Liver (tissue), 9 donors: ENCODE measurements around the gene FRMD4A. TPM values are rescaled to one million over a fixed set of nuclear protein-coding genes. Genes with fewer than 3 reads are reported as not detected.

Source experiments
- DNase-seq: peaks from one replicate; pipeline ENCODE4 v3.0.0-alpha.2; 2017; ENCODE audit warnings: low spot score
- H3K27ac ChIP-seq, 2 donors: one replicate each; pipeline ENCODE4 v1.7.0; 2013; ENCODE audit warnings: inconsistent platforms in 2 of 2, low read length in 2 of 2, control low read depth in 1 of 2, low read depth in 1 of 2, mild to moderate bottlenecking in 1 of 2
- H3K27me3 ChIP-seq, 4 donors: one replicate each; pipeline versions ENCODE4 v1.6.1 to v1.7.0; 2013; ENCODE audit warnings: low read length in 3 of 4, inconsistent platforms in 1 of 4, mild to moderate bottlenecking in 1 of 4, moderate library complexity in 1 of 4; ENCODE audit not compliant: control insufficient read depth in 4 of 4, insufficient read depth in 4 of 4
- H3K36me3 ChIP-seq, 4 donors: one replicate each; pipeline versions ENCODE4 v1.6.1 to v1.7.0; 2013; ENCODE audit warnings: low read length in 3 of 4, mild to moderate bottlenecking in 3 of 4, low read depth in 1 of 4, moderate library complexity in 1 of 4; ENCODE audit not compliant: control insufficient read depth in 4 of 4, insufficient read depth in 3 of 4
- H3K4me1 ChIP-seq, 4 donors: one replicate each; pipeline versions ENCODE4 v1.6.1 to v1.7.0; 2013; ENCODE audit warnings: low read length in 3 of 4, mild to moderate bottlenecking in 3 of 4, moderate library complexity in 1 of 4; ENCODE audit not compliant: control insufficient read depth in 4 of 4, insufficient read depth in 4 of 4
- H3K4me3 ChIP-seq, 3 donors: one replicate each; pipeline versions ENCODE4 v1.6.1 to v1.7.0; 2013; ENCODE audit warnings: low read length in 3 of 3, control low read depth in 1 of 3, low read depth in 1 of 3, mild to moderate bottlenecking in 1 of 3
- H3K9ac ChIP-seq, 2 donors: one replicate each; pipeline ENCODE4 v1.7.0; 2013; ENCODE audit warnings: low read length in 2 of 2, mild to moderate bottlenecking in 2 of 2, moderate library complexity in 2 of 2, control low read depth in 1 of 2, low read depth in 1 of 2
- H3K9me3 ChIP-seq, 4 donors: one replicate each; pipeline versions ENCODE4 v1.6.1 to v1.7.0; 2013; ENCODE audit warnings: low read length in 3 of 4; ENCODE audit not compliant: control insufficient read depth in 4 of 4
- EGR1 ChIP-seq, 2 donors: IDR thresholded peaks; 2 replicates each; pipeline ENCODE4 v1.6.1; 2016 to 2018; ENCODE audit warnings: antibody characterized with exemption in 2 of 2, low read depth in 2 of 2
- FOXA2 ChIP-seq: IDR thresholded peaks from 2 replicates; pipeline ENCODE4 v1.6.1; 2016; ENCODE audit warnings: antibody characterized with exemption
- GABPA ChIP-seq, 2 donors: IDR thresholded peaks in 1 of 2; conservative IDR thresholded peaks in 1 of 2; 2 replicates each; pipeline ENCODE4 v1.6.1; 2016; ENCODE audit warnings: antibody characterized with exemption in 2 of 2, mild to moderate bottlenecking in 1 of 2, moderate library complexity in 1 of 2
- HNF4A ChIP-seq, 2 donors: conservative IDR thresholded peaks; 2 replicates each; pipeline ENCODE4 v1.6.1; 2016; ENCODE audit warnings: antibody characterized with exemption in 2 of 2, mild to moderate bottlenecking in 2 of 2
- NR2F2 ChIP-seq: IDR thresholded peaks from 2 replicates; pipeline ENCODE4 v1.6.1; 2016; ENCODE audit warnings: antibody characterized with exemption
- RAD21 ChIP-seq, 2 donors: IDR thresholded peaks; 2 replicates each; pipeline ENCODE4 v1.6.1; 2016; ENCODE audit warnings: antibody characterized with exemption in 2 of 2, mild to moderate bottlenecking in 2 of 2
- RXRA ChIP-seq, 2 donors: IDR thresholded peaks; 2 replicates each; pipeline ENCODE4 v1.6.1; 2017 to 2018; ENCODE audit warnings: antibody characterized with exemption in 2 of 2, mild to moderate bottlenecking in 1 of 2
- SP1 ChIP-seq: IDR thresholded peaks from 2 replicates; pipeline ENCODE4 v1.6.1; 2018; ENCODE audit warnings: antibody characterized with exemption, mild to moderate bottlenecking
- TAF1 ChIP-seq: conservative IDR thresholded peaks from 2 replicates; pipeline ENCODE4 v1.6.1; 2016; ENCODE audit warnings: antibody characterized with exemption, mild to moderate bottlenecking
- YY1 ChIP-seq: IDR thresholded peaks from 2 replicates; pipeline ENCODE4 v1.6.1; 2016; ENCODE audit warnings: antibody characterized with exemption, mild to moderate bottlenecking
- WGBS: extraction: QIAGEN DNeasy Blood & Tissue Kit; methylation state at CpG from one replicate; pipeline ENCODE4 v1.1.7; 2013; 5-methylcytosine and 5-hydroxymethylcytosine counted together
- polyA plus RNA-seq, 2 donors: library from polyadenylated mRNA; stranded (reverse) in 1 of 2; unstranded in 1 of 2; fragments of 200-250 nt in 1 of 2; fragments of >200 nt in 1 of 2; fragmentation: Nextera tagmentation in 1 of 2; extraction: Ambion mirVana in 1 of 2; gene quantifications; one replicate each; pipeline versions ENCODE4 v1.2.1 to v1.2.3, GENCODE V29; 2013 to 2015
- total RNA-seq, 2 donors: library from RNA; depleted of rRNA; stranded (reverse); fragments of >200 nt; gene quantifications; one replicate each; pipeline ENCODE4 v1.2.3, GENCODE V29; 2014
- TF ChIP-seq, protein P1 (sequence below): IDR thresholded peaks from 2 replicates; pipeline ENCODE4 v1.6.1; 2016; ENCODE audit warnings: antibody characterized with exemption, mild to moderate bottlenecking
- TF ChIP-seq, protein P2 (sequence below): IDR thresholded peaks from 2 replicates; pipeline ENCODE4 v1.6.1; 2016; ENCODE audit warnings: antibody characterized with exemption
- TF ChIP-seq, protein P3 (sequence below): IDR thresholded peaks from 2 replicates; pipeline ENCODE4 v1.6.1; 2016; ENCODE audit warnings: antibody characterized with exemption
- TF ChIP-seq, protein P4 (sequence below): IDR thresholded peaks from 2 replicates; pipeline ENCODE4 v1.6.1; 2016; ENCODE audit warnings: antibody characterized with exemption
- TF ChIP-seq, protein P5 (sequence below): fragments of 150-350 bp; IDR thresholded peaks from 2 replicates; pipeline ENCODE4 v1.5.1; 2017; ENCODE audit warnings: improper control_type of control experiment, low read depth, low read length; ENCODE audit not compliant: missing input control
- donor health status: healthy.
- donor health status: healthy.
- donor health status: healthy.
- donor health status: healthy.
- donor health status: healthy.

FRMD4A gene
- total and polyA plus RNA-seq, 4 donors, result 8.2 to 34.3 (median 13.1) TPM

DNA sequence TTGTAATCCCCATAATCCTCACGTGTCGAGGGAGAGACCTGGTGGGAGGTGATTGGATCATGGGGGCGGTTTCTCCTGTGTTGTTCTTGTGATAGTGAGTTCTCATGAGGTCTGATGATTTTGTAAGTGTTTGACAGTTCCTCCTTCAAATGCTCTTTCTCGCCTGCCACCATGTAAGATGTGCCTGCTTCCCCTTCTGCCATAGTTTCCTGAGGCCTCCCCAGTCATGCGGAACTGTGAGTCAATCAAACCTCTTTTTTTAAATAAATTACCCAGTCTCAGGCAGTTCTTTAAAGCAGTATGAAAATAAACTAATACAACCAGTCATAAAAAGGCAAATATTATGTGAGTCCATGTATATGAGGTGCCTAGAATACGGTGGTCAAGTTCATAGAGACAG is 87.5 kb downstream of the FRMD4A start:
- no peaks in the 10 kb centered on the region for H3K9me3 ChIP-seq
- no peak overlapping the region for H3K4me3 ChIP-seq
- DNase-seq, result no peak
- 93% methylated on average over 6 of the region's 6 CpGs for WGBS
- H3K9ac ChIP-seq, result no peak overlapping the region
- H3K27me3 ChIP-seq, result peaks cover 0 to 5% (median under 1%) of the 10 kb centered on the region in 4 donors
- TF ChIP-seq HNF4A (conservative IDR thresholded peaks at IDR 0.05) (no peak), GABPA (IDR thresholded peaks at IDR 0.05 in 1 of 2, conservative IDR thresholded peaks at IDR 0.05 in 1 of 2) (no peak), FOXA2 (no peak), SP1 (no peak), NR2F2 (no peak), RXRA (IDR thresholded peaks at IDR 0.05) (no peak), RAD21 (IDR thresholded peaks at IDR 0.05) (no peak), TAF1 (no peak), EGR1 (IDR thresholded peaks at IDR 0.05; ENCODE audit: low read depth in 2 of 2) (no peak), YY1 (no peak)
- TF ChIP-seq, protein P1, sequence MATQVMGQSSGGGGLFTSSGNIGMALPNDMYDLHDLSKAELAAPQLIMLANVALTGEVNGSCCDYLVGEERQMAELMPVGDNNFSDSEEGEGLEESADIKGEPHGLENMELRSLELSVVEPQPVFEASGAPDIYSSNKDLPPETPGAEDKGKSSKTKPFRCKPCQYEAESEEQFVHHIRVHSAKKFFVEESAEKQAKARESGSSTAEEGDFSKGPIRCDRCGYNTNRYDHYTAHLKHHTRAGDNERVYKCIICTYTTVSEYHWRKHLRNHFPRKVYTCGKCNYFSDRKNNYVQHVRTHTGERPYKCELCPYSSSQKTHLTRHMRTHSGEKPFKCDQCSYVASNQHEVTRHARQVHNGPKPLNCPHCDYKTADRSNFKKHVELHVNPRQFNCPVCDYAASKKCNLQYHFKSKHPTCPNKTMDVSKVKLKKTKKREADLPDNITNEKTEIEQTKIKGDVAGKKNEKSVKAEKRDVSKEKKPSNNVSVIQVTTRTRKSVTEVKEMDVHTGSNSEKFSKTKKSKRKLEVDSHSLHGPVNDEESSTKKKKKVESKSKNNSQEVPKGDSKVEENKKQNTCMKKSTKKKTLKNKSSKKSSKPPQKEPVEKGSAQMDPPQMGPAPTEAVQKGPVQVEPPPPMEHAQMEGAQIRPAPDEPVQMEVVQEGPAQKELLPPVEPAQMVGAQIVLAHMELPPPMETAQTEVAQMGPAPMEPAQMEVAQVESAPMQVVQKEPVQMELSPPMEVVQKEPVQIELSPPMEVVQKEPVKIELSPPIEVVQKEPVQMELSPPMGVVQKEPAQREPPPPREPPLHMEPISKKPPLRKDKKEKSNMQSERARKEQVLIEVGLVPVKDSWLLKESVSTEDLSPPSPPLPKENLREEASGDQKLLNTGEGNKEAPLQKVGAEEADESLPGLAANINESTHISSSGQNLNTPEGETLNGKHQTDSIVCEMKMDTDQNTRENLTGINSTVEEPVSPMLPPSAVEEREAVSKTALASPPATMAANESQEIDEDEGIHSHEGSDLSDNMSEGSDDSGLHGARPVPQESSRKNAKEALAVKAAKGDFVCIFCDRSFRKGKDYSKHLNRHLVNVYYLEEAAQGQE, result no peak
- TF ChIP-seq, protein P2, sequence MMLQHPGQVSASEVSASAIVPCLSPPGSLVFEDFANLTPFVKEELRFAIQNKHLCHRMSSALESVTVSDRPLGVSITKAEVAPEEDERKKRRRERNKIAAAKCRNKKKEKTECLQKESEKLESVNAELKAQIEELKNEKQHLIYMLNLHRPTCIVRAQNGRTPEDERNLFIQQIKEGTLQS, result no peak
- TF ChIP-seq, protein P3, sequence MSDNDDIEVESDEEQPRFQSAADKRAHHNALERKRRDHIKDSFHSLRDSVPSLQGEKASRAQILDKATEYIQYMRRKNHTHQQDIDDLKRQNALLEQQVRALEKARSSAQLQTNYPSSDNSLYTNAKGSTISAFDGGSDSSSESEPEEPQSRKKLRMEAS, result no peak
- TF ChIP-seq, protein P4, sequence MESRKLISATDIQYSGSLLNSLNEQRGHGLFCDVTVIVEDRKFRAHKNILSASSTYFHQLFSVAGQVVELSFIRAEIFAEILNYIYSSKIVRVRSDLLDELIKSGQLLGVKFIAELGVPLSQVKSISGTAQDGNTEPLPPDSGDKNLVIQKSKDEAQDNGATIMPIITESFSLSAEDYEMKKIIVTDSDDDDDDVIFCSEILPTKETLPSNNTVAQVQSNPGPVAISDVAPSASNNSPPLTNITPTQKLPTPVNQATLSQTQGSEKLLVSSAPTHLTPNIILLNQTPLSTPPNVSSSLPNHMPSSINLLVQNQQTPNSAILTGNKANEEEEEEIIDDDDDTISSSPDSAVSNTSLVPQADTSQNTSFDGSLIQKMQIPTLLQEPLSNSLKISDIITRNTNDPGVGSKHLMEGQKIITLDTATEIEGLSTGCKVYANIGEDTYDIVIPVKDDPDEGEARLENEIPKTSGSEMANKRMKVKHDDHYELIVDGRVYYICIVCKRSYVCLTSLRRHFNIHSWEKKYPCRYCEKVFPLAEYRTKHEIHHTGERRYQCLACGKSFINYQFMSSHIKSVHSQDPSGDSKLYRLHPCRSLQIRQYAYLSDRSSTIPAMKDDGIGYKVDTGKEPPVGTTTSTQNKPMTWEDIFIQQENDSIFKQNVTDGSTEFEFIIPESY, result no peak
- TF ChIP-seq, protein P5, sequence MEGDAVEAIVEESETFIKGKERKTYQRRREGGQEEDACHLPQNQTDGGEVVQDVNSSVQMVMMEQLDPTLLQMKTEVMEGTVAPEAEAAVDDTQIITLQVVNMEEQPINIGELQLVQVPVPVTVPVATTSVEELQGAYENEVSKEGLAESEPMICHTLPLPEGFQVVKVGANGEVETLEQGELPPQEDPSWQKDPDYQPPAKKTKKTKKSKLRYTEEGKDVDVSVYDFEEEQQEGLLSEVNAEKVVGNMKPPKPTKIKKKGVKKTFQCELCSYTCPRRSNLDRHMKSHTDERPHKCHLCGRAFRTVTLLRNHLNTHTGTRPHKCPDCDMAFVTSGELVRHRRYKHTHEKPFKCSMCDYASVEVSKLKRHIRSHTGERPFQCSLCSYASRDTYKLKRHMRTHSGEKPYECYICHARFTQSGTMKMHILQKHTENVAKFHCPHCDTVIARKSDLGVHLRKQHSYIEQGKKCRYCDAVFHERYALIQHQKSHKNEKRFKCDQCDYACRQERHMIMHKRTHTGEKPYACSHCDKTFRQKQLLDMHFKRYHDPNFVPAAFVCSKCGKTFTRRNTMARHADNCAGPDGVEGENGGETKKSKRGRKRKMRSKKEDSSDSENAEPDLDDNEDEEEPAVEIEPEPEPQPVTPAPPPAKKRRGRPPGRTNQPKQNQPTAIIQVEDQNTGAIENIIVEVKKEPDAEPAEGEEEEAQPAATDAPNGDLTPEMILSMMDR, result no peak
- H3K4me1 ChIP-seq, result no peaks in the 10 kb centered on the region
- H3K36me3 ChIP-seq, result no peaks in the 10 kb centered on the region
- H3K27ac ChIP-seq, result no peak overlapping the region

DNA sequence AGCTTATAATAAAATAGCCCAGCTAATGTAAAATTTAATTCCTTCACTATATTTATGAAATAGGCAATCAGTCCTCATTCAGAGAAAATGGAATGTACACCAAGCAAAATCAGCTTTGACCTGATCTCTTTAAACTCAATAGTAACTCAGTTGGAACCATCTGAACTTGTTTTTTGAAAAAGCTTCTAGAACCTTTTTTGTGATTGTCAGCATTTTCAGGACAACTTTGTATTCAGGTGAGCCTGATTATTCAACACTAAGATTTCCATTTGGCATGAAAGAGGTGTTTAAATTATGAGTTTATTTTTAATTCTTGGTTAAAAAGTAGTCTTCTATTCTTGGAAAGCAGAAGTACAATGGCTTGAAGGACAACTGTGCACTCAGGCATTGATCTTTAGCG is 89.5 kb downstream of the FRMD4A start:
- no peaks in the 10 kb centered on the region for H3K36me3 ChIP-seq
- no peak overlapping the region for H3K4me3 ChIP-seq
- H3K9me3 ChIP-seq, result no peaks in the 10 kb centered on the region
- H3K4me1 ChIP-seq, result no peaks in the 10 kb centered on the region
- no peak for DNase-seq
- no peak overlapping the region for H3K27ac ChIP-seq
- peaks cover 0 to 5% (median under 1%) of the 10 kb centered on the region in 4 donors for H3K27me3 ChIP-seq
- WGBS, result 70% methylated on average over 1 of the region's 1 CpG
- TF ChIP-seq TAF1, result no peak
- no peak overlapping the region for H3K9ac ChIP-seq
